NAMALWA (cell line): Measurements from ENCODE around the gene NKX6-2.

Experiments used
- DNase-seq: peaks from one replicate; pipeline ENCODE4 v3.0.0-alpha.2; 2015; ENCODE audit warnings: low spot score

The NKX6-2 gene

GRCh38 chr10:132813001-132813401, 27.1 kb upstream of the NKX6-2 start:
- no peak for DNase-seq

GRCh38 chr10:132812520-132812919, 26.6 kb upstream of the NKX6-2 start:
- DNase-seq = no peak

GRCh38 chr10:132811891-132812481, 26.0 kb upstream of the NKX6-2 start:
- DNase-seq = no peak

GRCh38 chr10:132810807-132811700, 25.1 kb upstream of the NKX6-2 start:
- no peak for DNase-seq

GRCh38 chr10:132810141-132810806, 24.3 kb upstream of the NKX6-2 start:
- no peak for DNase-seq

- no peak for DNase-seq
These were observed 23.5 kb upstream of the NKX6-2 start for GRCh38 chr10:132809232-132810140.

GRCh38 chr10:132808383-132809231, 22.7 kb upstream of the NKX6-2 start:
- DNase-seq = no peak

GRCh38 chr10:132807621-132808049, 21.7 kb upstream of the NKX6-2 start:
- no peak for DNase-seq

GRCh38 chr10:132806561-132807003, 20.6 kb upstream of the NKX6-2 start:
- DNase-seq = no peak

- no peak for DNase-seq
These were observed 20.2 kb upstream of the NKX6-2 start for GRCh38 chr10:132806110-132806509.

GRCh38 chr10:132805599-132805998, 19.7 kb upstream of the NKX6-2 start:
- DNase-seq = no peak

GRCh38 chr10:132804785-132805426, 19.0 kb upstream of the NKX6-2 start:
- DNase-seq = no peak

- DNase-seq = no peak
These were observed 18.3 kb upstream of the NKX6-2 start for GRCh38 chr10:132804287-132804686.

GRCh38 chr10:132803416-132804210, 17.7 kb upstream of the NKX6-2 start:
- no peak for DNase-seq

- DNase-seq = no peak
These were observed 16.9 kb upstream of the NKX6-2 start for GRCh38 chr10:132802694-132803320.

- DNase-seq = no peak
These were observed 16.1 kb upstream of the NKX6-2 start for GRCh38 chr10:132802048-132802447.

- no peak for DNase-seq
These were observed 13.9 kb upstream of the NKX6-2 start for GRCh38 chr10:132799865-132800264.

GRCh38 chr10:132798876-132799275, 12.9 kb upstream of the NKX6-2 start:
- DNase-seq = no peak

GRCh38 chr10:132798403-132798802, 12.5 kb upstream of the NKX6-2 start:
- no peak for DNase-seq
